ENCODE results near the gene ARHGAP29. TPM values are rescaled to one million over a fixed set of nuclear protein-coding genes. Genes with fewer than 3 reads are reported as not detected.

Gene ARHGAP29
- total and polyA plus RNA-seq, 7 donors, result 5.1 to 20.0 (median 11.8) TPM

DNA sequence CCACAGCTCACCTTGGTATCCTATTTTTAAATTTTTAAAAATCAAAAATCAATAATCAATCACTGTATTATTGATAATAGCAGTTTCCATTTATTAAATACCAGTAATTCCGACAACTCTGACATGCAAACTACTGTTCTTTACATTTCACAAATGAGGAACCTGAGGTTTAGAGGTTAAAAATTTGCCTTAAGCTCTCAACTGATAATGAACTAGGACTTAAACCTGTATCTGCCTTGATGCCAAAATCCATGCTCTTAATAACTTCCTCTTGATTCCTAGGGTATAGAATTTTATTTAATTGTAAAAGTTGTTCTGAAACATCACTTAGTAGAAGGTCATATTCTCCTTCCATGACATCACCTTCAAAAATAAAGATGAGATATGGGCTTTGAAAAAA is 5.6 kb downstream of the ARHGAP29 start:
- peaks cover 65% of the 10 kb centered on the region for H3K4me1 ChIP-seq
- peak overlapping the region; percentile 48 for H3K27ac ChIP-seq

DNA sequence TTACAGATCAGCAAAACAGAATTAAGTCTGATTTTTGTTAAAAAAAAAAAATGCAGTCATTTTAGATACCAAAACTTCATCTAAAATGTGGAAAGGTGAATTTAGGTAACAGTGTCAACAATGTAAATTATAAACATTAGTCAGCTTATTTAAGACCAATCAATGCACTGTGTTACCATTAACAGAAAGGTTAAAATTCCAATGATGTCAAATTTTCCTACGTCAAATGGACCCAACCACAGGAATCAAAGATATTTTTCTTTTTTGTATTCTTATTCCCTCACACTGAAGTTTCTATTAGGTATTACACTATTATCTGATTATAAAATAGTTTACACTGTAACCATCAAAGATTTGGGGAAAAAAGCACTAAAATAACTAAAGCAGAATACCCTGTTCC is 6.5 kb downstream of the ARHGAP29 start:
- Histone ChIP-seq H3K4me1 (peaks cover 72% of the 10 kb centered on the region), H3K4me3 (peak overlapping the region; percentile 31), H3K27ac (peak overlapping the region; percentile 48), H3K27me3 (ENCODE audit: insufficient read depth in 3 of 3, low read length in 2 of 3) (no peaks in the 10 kb centered on the region), H3K36me3 (ENCODE audit: insufficient read depth in 1 of 2, low read depth in 1 of 2) (no peaks in the 10 kb centered on the region), H3K9me3 (no peaks in the 10 kb centered on the region)
- ATAC-seq (no peak), DNase-seq (no peak)
- intact Hi-C loops (cut with DNase I), result loop anchor here in 1 of 2 donors (10.0 kb wide), 1 partner anchor 184 kb away; the partner anchor contains the start of gene ABCD3
- TF ChIP-seq, protein P1, sequence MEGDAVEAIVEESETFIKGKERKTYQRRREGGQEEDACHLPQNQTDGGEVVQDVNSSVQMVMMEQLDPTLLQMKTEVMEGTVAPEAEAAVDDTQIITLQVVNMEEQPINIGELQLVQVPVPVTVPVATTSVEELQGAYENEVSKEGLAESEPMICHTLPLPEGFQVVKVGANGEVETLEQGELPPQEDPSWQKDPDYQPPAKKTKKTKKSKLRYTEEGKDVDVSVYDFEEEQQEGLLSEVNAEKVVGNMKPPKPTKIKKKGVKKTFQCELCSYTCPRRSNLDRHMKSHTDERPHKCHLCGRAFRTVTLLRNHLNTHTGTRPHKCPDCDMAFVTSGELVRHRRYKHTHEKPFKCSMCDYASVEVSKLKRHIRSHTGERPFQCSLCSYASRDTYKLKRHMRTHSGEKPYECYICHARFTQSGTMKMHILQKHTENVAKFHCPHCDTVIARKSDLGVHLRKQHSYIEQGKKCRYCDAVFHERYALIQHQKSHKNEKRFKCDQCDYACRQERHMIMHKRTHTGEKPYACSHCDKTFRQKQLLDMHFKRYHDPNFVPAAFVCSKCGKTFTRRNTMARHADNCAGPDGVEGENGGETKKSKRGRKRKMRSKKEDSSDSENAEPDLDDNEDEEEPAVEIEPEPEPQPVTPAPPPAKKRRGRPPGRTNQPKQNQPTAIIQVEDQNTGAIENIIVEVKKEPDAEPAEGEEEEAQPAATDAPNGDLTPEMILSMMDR (IDR thresholded peaks at IDR 0.05), result no peak
- 26 to 53% (median 45%) methylated on average over 1 of the region's 1 CpG for WGBS, 3 donors

More for the DNA sequence above, 5.6 kb downstream of the ARHGAP29 start:
- DNase-seq (no peak), ATAC-seq (no peak)
- Histone ChIP-seq H3K36me3 (ENCODE audit: insufficient read depth in 1 of 2, low read depth in 1 of 2) (no peaks in the 10 kb centered on the region), H3K9me3 (no peaks in the 10 kb centered on the region), H3K4me3 (peak overlapping the region; percentile 31), H3K27me3 (ENCODE audit: insufficient read depth in 3 of 3, low read length in 2 of 3) (no peaks in the 10 kb centered on the region)
- intact Hi-C loops (cut with DNase I), result loop anchor here in 1 of 2 donors (10.0 kb wide), 1 partner anchor 183 kb away; the partner anchor contains the start of gene ABCD3
- TF ChIP-seq, protein P1 (IDR thresholded peaks at IDR 0.05), result no peak
- 80 to 83% (median 82%) methylated on average over 1 of the region's 1 CpG for WGBS, 3 donors

DNA sequence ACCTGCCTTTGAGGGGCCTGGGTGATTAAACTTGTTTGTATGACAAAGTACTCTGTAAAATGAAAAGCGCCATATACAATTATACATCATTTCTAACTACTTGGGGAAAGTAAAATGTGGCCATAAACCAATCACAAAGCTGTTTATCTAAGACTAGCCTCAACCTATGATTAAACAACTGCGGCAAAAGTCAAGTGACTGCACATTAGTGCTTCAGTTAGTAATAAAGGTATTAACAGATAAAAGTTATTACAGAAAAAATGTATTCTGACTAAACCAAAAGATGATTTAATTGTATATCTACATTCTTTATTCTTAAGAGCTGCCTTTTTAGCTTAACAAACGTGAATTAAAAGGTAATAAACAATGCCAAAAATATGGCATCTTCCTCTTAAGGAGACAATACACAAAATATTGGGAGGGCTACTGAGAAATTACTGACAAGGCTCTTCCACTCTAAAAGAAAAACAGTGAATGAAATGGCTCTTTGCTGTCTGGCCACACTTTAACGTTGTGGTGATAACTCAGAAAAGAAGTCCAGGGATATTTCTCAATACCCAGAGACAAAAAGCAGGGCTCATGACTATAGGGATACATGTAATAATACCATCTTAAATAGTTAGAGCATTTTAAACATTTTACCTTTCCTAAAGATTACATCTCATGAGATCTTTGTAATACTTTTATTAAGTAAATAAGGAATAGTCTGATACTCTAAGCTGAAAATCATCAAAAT is 8.6 kb downstream of the ARHGAP29 start:
- H3K27me3 ChIP-seq (ENCODE audit: insufficient read depth in 3 of 3, low read length in 2 of 3), result no peaks in the 10 kb centered on the region
- peaks cover 84% of the 10 kb centered on the region for H3K4me1 ChIP-seq
- no peaks in the 10 kb centered on the region for H3K9me3 ChIP-seq
- intact Hi-C loops (cut with DNase I), result no loop called here
- DNase-seq (no peak), ATAC-seq (peak in 1 of 4 donors; percentile 63)
- TF ChIP-seq, protein P1 (IDR thresholded peaks at IDR 0.05), result no peak
- H3K4me3 ChIP-seq, result no peak overlapping the region
- H3K36me3 ChIP-seq (ENCODE audit: insufficient read depth in 1 of 2, low read depth in 1 of 2), result no peaks in the 10 kb centered on the region
- 58 to 65% (median 63%) methylated on average over 4 of the region's 4 CpGs for WGBS, 3 donors
- H3K27ac ChIP-seq, result peak overlapping the region; percentile 19

DNA sequence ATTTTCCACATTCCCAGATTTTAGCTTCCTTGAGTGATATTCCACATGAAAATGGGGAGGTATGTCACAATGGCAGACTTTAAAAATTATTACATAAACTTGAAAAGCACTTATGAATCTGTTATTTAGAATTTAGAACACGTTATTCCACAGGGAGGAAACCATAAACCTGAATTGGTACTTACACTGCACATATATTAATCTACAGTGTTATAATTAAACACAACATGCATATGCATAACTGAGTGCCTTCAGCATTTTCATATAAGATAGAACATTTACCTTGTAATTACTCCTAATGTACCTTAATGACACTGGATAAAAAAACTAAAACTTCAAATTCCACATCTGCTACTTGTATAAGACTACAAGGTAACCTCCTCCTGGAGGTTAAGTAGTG is 9.8 kb downstream of the ARHGAP29 start:
- Histone ChIP-seq H3K4me3 (no peak overlapping the region), H3K27me3 (ENCODE audit: insufficient read depth in 3 of 3, low read length in 2 of 3) (no peaks in the 10 kb centered on the region), H3K9me3 (no peaks in the 10 kb centered on the region), H3K27ac (no peak overlapping the region), H3K4me1 (peaks cover 79% of the 10 kb centered on the region), H3K36me3 (ENCODE audit: insufficient read depth in 1 of 2, low read depth in 1 of 2) (no peaks in the 10 kb centered on the region)
- ATAC-seq, result no peak
- 44 to 68% (median 52%) methylated on average over 1 of the region's 1 CpG for WGBS, 3 donors
- TF ChIP-seq, protein P1 (IDR thresholded peaks at IDR 0.05), result no peak
- intact Hi-C loops (cut with DNase I), result no loop called here
- DNase-seq, result no peak
